NCI-H82 treated with DMSO at 0.1 percent for 48 hours (cell line): Measurements from ENCODE around the gene CLEC2A.
A peak's percentile ranks its signal among the peaks of the same experiment; 100 is the strongest.

Experiments
- DNase-seq: peaks from one replicate; lab custom pipeline; 2025; ENCODE audit not compliant: unreplicated experiment; lab: John Stamatoyannopoulos, UW

CLEC2A gene

GRCh38 chr12:9935026-9935425 lies 2.9 kb upstream of the CLEC2A start:
- DNase-seq: no peak

GRCh38 chr12:9933958-9934357 lies 1.8 kb upstream of the CLEC2A start:
- no peak for DNase-seq

DNA sequence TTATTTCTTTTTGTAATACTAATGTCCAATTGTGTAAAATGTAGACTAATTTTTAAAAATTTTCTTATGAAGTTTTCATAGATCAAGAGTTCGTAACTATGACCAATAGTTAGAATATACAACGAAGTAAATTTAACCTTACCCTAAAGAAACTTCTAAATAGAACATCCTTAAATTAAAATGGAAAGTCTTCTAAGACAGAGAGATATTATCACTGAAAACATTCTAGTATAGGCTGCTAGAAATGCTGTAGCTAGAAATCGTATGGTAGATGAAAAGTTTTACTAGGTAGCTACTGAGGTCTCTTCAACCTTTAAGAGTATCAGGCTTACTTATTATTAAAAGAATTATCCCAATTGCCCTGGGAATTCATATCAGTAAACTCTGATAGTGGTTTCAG lies 925 bp downstream of the CLEC2A start:
- DNase-seq: no peak

GRCh38 chr12:9928607-9929006 lies 3.6 kb downstream of the CLEC2A start:
- DNase-seq: no peak

DNA sequence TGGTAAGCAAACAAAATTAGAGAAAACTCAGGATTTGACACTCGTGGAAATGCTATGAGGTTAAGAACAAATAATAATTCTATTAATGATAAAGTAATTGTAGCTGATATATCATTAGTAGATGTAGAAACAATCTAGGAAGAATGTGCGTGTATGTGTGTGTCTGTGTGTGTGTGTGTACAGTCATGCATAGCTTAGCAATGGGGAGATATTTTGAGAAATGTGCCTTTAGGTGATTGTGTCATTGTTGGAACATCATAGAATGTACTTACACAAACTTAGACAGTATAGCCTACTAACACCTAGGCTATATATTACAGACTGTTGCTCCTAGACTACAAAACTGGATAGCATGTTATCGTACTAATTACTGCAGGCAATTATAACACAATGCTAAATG lies 5.3 kb downstream of the CLEC2A start:
- no peak for DNase-seq

GRCh38 chr12:9925705-9926393 lies 6.3 kb downstream of the CLEC2A start:
- DNase-seq: peak; percentile 32

GRCh38 chr12:9922429-9922828 lies 9.7 kb downstream of the CLEC2A start:
- DNase-seq: no peak

DNA sequence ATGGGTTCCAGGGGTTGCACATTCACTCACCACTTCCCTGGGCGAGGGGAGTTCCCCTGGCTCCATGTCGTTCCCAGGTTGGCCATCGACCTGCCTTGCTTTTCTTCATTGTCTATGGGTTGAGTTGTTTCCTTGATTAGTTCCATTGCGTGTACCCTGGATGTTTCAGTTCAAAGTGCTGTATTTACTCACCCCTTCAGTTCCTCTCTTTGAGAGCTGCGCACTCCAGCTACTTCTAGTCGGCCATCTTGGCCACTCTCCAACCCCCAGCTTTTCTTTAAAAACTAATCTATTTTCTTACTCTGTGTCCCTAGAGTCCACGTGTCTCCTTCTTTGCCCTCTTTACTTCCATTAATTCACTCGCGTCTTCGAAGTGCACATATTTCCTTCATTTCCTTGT lies 11.7 kb downstream of the CLEC2A start:
- DNase-seq: no peak

DNA sequence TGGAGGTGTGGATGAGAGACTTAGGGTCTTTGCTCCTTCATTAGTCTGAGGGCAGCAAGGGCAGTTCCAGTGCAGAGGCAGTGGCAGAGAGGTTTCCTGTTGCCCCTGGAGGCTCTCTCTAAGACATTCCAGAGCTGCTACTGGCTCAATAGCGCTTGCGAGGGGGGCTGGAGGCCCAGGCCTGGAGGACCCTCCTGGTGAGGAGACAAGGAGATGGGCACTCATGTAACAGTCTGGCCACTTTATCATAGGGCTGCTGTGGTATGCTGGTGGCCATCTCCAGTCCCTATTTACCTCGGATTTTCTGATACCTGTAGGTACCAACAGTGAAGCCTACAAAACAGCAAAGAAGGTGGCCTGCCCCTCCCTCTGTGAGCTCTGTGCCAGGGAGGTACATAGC lies 12.7 kb downstream of the CLEC2A start:
- DNase-seq: no peak

DNA sequence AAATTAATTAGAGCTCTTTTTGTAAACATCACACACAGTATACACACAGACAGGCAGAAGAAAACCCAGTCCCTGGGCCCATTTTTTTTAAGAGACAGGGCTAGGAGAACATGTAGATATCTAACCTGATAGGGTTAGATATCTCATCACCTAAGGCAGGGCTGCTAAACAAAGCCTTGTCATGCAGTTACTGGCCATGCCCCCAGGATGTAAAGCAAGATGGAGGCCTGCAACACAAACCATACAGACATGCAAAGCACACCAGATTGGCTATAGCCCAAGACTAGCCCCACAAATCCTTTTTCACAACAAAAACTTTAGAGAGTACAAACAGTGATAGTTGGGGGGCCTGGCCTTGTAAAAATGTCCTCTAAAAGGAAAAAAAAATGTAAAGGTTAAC lies 20.5 kb downstream of the CLEC2A start:
- no peak for DNase-seq

GRCh38 chr12:9910716-9911421 lies 21.3 kb downstream of the CLEC2A start:
- no peak for DNase-seq

DNA sequence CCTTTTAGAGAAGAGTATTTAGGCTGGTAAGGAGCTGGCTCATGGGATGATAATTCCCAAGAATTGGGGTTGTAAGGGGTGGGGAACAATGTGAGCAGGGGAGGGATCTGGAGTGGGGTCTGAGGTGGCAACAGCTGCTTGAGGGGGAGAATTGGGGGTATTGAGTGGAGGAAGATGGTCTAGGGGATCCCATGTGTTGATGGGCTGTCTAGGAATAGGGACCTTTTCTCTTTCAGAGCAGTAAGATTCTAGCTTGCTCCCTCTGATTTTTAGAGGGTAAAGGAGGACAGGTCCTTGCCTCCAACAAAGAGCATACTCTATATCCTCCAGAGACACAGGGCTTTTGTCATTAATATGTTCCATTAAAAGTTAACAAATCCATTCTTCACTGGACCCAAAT lies 22.4 kb downstream of the CLEC2A start:
- DNase-seq: no peak

DNA sequence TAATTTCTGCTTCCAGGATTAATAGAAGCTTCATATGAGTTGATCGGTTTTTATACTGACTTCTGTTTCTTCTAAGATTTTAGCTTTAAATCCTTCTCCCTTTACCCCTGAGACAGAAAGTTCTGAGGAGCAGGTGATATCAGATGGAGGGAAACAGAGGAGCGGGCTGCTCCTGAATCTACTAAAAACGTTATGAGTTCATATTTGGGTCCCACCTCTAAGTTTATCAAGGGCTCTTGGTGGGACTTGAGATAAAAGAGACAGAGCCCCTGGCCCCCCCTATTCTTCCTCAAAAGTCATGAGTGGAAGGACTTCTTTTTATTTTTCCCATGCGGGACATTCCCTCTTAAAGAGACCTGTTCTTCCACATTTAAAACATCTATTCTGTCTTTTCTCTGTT lies 23.8 kb downstream of the CLEC2A start:
- no peak for DNase-seq

DNA sequence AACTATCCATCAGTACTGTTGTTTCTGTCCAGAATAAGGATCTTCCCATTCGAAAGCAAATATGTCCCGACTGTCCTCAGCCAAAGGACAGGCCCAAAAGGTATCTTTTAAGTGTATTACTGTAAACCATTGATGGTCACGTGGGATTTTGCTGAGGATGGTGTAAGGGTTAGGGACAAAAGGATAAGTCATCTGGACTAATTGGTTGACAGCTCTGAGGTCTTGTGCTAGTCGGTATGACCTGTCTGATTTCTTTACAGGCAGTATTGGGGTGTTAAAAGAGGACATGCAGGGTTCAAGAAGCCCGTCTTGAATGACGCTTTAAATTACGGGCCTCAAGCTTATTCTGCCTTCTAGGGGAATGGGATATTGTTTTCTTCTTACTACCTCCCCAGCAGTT lies 24.4 kb downstream of the CLEC2A start:
- DNase-seq: no peak

DNA sequence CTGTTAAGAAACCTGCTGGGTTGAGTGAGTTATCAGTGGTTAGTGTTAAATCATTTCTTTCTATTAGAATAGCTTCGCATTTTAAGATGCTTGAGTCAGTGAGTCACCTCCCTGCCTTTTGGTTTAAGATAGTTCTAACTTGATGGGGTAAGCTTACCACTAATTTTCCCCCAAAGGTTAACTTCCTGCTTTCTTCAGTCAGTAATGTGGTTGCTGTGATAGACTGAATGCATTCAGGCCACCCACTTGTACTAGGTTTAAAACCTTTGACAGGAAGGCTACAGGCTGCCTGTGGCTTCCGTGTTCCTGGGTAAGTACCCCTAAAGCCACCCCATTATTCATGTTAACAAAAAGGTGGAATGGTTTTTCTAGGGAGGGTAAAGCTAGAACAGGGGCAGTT lies 25.3 kb downstream of the CLEC2A start:
- DNase-seq: no peak

DNA sequence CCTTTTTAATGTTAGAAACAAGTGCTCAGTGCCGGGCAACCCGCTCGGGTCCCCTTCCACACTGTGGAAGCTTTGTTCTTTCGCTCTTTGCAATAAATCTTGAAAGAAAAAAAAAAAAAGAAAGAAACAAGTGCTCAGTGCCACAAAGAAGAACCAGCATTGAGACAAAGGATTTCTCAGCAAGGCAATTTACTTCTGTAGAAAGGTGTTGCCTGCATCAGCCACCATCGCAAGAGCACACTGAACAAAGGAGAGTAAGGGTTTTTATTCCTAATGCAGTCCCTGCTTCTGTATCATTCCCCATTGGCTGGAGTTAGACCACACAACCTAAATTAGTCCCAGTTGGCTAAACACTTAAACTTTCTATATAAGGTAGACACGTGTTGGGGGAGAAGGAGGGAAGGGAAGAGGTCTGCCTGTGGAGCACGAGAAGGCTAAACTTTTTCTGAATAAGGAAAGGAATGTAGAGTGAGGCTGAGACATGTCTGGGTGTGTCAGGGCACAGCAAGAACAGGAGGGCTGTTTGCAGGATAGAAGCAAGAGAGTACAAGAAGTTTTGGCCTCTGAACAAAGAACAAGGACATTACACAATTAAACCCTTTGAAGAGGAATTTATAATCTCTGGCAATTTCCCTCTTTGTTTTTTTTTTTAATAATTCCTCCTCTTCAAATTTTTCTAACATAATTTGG lies 29.5 kb downstream of the CLEC2A start:
- no peak for DNase-seq

- no peak for DNase-seq
Measured at GRCh38 chr12:9900930-9901329, 31.2 kb downstream of the CLEC2A start.

- no peak for DNase-seq
Measured at GRCh38 chr12:9899209-9899608, 33.0 kb downstream of the CLEC2A start.

GRCh38 chr12:9897535-9897934 lies 34.6 kb downstream of the CLEC2A start:
- DNase-seq: no peak

DNA sequence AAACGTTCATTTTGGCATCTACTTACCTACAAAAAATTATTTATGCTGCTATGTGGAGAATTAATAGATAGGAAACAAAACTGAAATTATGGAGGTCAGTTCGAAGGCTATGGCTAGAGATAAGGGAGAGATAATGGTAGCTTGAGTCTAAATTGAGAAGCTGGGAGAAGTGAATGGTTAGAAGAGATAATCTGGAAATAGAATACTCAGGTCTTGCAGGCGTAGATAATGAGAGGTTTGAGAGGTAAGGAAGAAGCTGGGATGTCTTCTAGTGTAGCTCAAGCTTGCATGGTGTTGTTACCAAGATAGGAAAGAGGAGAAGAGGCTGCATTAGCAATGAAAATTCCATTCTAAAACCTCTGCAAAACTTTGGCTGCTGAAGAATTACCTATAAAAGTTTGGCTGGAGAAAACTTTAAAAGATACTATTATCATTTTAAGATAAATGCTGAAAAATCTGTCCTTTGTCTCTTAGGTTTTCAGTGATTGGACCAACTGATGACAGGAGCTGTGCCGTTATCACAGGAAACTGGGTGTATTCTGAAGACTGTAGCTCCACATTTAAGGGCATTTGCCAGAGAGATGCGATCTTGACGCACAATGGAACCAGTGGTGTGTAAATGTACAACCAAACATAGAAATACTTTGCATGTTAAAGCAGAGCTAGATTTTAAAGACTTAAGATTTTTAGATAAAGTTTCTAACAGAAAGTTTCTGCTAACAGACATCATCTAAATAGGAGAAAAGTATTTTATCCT lies 36.8 kb downstream of the CLEC2A start:
- no peak for DNase-seq

DNA sequence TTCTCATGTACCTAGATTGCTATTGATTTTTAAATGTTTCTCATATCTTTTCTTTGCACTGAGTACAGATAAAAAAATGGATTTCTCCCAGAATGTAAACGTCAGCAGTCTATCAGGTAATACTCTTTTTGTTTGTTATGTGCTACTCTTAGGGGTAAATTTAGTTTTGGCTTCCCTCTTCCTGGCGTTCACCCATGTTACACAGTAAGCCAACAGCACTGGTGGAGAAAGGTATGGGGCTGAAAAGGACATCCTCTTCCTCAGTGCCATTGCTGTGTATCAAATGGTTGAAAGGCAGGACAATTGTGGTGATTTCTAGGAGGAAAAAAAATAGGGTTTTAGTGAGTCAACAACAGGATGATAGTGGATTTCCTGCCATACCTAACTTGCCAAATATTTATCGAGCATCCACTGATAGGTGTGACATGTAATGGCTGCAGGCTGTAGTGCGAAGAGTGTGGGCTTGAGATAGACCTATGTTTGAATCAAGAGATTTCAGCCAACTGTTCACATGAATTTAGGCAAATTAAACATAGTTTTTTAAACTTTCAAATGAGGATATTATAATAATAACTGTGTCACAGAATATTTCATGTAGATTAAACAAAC lies 43.4 kb downstream of the CLEC2A start:
- no peak for DNase-seq
